ENCODE data around the gene ATG7.
A peak's percentile ranks its signal among the peaks of the same experiment; 100 is the strongest.
"Not testable (repeated sequence)": the region's sequence is repeated elsewhere in the genome, so short reads cannot be mapped to it uniquely, and the experiment has no call there.

The ATG7 gene

GRCh38 chr3:11302444-11302843, 30.2 kb downstream of the ATG7 start:
- DNase-seq: no peak

DNA sequence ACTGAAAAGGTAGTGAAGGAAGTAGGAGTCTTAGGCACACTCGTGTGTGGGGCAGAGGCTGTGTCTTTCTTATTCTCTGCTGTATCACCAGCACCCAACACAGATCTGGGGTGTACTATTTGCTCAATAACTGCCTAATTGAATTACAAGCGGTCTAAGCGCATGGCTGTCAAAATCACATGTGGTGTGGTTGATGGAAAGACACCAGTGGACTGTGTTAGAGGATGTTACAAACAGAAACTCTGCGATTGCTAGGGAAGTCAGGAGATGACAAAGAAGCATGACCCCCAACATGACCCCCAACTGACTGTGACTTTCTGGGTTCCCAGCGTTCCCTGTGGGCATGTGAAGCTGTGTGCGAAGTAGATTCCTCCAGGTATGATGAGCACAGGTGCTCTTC, 32.0 kb downstream of the ATG7 start:
- peak; percentile 43 to 68 (median 49) for DNase-seq

- no peak for DNase-seq
Observed at GRCh38 chr3:11305509-11305908, 33.3 kb downstream of the ATG7 start.

GRCh38 chr3:11306817-11307589, 34.8 kb downstream of the ATG7 start:
- no peak for DNase-seq

DNA sequence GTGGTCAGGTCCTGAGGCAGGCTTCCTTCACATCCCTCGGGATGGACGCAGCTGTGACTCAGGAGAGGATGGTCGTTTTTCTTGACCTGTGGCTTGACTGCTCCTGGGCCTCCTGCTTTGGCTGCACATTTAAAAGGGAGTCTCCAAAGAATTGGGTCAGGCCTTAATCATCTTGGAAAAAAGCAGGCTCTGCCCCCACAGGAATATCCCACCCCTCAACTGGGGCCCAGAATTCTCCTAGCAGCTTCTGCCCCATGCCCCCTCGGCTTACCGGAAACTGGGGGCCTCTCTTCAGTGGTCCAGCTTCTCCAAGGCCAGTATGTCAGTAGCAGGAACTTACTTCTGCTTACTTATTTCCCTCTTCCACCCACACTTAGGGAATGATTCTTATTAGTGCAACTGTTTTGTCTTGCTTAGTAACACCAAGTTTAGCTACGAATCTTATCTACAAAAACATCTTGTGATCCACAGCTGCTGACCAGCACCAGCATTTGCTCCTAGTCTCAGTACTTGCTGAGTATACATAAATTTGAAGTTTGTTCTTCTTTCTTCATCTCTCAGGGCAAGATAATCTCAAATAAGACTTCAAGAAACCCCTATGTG, 35.7 kb downstream of the ATG7 start:
- DNase-seq: peak; percentile 75 to 92 (median 83)

DNA sequence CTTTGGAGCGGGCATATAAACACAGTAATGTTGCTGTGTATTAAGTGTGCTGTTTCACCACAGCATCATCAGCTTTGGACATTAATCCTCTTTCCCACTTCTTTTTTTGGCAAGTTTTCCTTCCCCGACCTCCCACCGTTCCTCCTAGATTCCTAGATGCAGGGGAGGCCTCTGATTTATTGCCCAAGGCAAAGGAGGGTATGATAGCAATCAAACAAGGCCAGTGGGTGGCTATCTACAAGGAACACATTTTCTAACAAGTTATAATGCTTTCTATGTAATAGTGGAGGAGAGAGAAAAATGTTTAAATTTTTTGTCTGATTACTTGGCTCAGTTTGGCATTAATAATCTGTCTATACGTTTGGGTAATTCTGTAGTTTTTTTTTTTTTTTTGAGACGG, 38.1 kb downstream of the ATG7 start:
- DNase-seq: peak in 1 of 3 donors; percentile 14

- no peak for DNase-seq
Observed at GRCh38 chr3:11312166-11312565, 40.0 kb downstream of the ATG7 start.

GRCh38 chr3:11317300-11317699, 45.1 kb downstream of the ATG7 start:
- no peak for DNase-seq

DNA sequence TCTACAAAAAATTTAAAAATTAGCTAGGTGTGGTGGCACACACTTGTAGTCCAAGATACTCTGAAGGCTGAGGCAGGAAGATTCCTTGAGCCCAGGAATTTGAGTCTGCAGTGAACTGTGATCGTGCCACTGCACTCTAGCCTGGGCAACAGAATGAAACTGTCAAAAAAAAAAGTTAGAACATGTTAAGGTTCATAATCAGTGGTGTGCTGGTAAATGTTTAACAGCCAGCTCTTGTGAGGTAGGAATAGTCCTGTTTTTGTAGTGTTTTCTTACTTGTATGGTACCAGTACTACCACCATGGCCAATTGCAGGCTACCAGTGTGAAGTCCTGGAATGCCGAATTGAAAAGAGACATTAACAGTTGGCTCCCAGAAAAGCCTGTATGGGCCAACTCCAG, 50.7 kb downstream of the ATG7 start:
- no peak for DNase-seq

DNA sequence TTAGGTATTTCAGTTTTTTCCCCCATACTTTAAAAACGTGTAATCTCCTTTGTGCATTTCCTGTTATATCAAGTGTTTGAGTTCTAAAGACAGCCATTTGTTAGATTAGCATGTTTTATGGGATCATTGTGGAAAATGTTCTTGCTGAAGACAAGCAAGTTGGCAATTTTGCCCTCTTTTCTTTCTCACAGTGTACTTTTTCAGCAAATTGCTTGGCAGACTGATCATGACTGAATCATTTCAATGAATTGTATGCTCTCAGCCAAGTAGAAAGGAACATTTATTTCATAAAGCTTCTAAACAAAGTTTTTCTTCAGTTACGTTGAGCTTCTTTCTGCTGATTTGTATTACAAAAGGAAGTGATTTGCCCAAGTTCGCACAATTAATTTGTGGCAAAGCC, 51.6 kb downstream of the ATG7 start:
- DNase-seq: no peak

DNA sequence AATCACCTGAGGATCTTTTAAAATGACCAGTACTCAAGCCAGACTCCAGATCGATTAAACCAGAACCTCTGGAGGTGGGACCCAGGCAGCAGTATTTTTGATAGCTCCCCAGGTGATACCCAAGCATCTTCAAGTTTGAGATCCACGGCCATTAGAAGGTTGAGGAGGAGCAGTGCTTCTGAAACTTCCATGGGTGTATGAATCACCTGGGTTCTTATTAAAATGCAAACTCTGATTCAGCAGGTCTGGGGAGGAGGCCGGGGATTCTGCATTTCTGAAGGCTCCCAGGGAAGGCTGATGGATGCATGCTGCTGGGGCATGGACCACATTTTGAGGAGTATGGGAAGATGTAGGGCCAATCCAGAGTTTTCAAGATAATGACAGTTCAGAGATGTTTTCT, 55.4 kb downstream of the ATG7 start:
- no peak for DNase-seq

- DNase-seq: no peak
Observed at GRCh38 chr3:11328196-11328945, 56.2 kb downstream of the ATG7 start.

- DNase-seq: no peak
Observed at GRCh38 chr3:11329777-11330176, 57.6 kb downstream of the ATG7 start.

DNA sequence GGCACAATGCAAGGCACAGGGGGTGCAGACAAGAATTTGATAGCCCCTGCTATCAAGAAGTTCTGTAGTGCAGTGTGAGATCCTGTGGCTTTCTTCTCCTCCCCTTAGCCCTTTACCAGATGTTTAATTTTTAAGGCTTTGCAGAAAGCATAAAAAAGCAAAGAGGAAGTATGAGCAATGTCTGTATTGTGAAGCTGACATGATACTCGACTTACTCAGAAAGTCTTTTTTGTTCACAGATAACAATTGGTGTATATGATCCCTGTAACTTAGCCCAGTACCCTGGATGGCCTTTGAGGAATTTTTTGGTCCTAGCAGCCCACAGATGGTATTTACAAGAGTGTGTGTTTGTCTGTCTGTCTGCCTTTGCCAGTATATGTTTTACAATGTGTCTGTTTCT, 58.9 kb downstream of the ATG7 start:
- peak; percentile 6 to 38 (median 35) for DNase-seq

GRCh38 chr3:11335056-11335608, 62.9 kb downstream of the ATG7 start:
- DNase-seq: peak; percentile 61 to 78 (median 70)

- no peak for DNase-seq
Observed at GRCh38 chr3:11339541-11339940, 67.3 kb downstream of the ATG7 start.

- no peak for DNase-seq
Observed at GRCh38 chr3:11346416-11346815, 74.2 kb downstream of the ATG7 start.

DNA sequence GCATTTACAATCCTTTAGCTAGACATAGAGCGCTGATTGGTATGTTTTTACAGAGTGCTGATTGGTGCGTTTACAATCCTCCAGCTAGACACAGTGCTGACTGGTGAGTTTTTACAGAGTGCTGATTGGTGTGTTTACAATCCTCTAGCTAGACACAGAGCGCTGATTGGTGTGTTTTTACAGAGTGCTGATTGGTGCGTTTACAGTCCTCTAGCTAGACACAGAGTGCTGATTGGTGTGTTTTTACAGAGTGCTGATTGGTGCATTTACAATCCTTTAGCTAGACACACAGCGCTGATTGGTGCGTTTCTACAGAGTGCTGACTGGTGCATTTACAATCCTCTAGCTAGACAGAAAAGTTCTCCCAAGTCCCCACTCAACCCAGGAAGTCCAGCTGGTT, 76.7 kb downstream of the ATG7 start:
- not testable (repeated sequence) for DNase-seq

GRCh38 chr3:11349446-11349845, 77.2 kb downstream of the ATG7 start:
- no peak for DNase-seq

DNA sequence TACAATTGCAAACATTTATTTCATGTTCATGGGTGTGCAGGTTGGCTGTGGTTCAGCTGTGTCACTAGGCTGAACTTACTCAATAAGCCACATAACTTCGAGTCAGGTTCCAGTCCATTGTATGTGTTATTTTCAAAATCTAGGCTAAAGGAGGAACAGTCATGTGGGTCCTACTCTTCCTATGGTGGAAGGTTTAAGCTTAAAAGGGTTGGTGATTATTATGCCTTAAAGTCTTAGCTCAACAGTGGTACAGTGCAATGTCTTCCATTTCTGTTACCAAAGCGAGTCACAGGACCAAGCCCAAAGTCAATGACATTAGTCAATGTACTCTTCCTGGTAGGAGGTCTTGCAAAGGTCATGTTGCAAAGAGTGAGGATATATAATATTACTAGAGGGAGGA, 78.2 kb downstream of the ATG7 start:
- DNase-seq: peak in 2 of 3 donors; percentile 11 to 35

DNA sequence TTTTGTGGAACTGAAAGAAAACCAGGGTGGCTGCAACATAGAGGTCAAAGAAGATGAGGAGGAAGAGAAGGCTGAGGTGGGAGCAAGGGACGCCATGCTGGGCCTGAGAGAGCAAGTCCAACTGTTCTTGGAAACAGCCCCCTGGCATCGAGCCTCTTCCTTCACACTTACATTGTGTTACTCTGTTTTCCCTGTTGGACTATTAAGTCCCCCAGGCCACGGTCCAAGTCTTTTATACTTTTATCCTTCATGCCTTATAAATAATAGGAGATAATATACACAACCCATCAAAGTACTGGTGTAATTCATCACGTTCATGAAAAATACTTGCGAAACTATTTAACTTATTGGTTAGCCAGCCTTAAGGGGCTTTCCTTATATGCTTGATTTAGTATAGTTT, 79.3 kb downstream of the ATG7 start:
- DNase-seq: no peak

- DNase-seq: no peak
Observed at GRCh38 chr3:11356269-11356668, 84.1 kb downstream of the ATG7 start.

DNA sequence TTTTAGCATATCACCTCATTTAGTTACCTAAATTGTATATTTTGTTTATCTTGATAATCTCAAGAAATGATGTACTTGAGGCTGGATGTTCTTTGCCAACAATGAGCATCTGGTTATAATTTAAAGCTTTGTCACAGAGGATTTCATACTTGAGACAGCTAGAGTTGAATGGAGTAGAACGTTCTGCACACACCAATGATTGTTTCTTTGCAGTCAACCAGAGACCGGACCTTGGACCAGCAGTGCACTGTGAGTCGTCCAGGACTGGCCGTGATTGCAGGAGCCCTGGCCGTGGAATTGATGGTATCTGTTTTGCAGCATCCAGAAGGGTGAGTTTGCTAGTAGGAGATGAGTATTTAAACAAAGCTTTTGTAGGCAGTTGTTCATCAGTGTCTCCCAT, 90.4 kb downstream of the ATG7 start:
- no peak for DNase-seq

GRCh38 chr3:11363715-11364114, 91.5 kb downstream of the ATG7 start:
- DNase-seq: peak; percentile 22 to 49 (median 37)
